Stimulated activated CD8-positive, alpha-beta memory T cell treated with anti-CD3 and anti-CD28 coated beads, Interleukin-4, amount 100 ng/mL, for 48 hours (primary cell): Measurements from ENCODE around the gene GSG1L.

Source experiments
- DNase-seq: peaks from one replicate; pipeline ENCODE4 v3.0.0-alpha.2; 2020

The GSG1L gene

GRCh38 chr16:27781981-27782880, 281.3 kb downstream of the GSG1L start:
- DNase-seq, result no peak

- DNase-seq, result no peak
Observed at GRCh38 chr16:27781195-27781524, 282.4 kb downstream of the GSG1L start.

- DNase-seq, result no peak
Observed at GRCh38 chr16:27780468-27781194, 282.9 kb downstream of the GSG1L start.

GRCh38 chr16:27779641-27780164, 283.8 kb downstream of the GSG1L start:
- no peak for DNase-seq

GRCh38 chr16:27778926-27779570, 284.5 kb downstream of the GSG1L start:
- no peak for DNase-seq

GRCh38 chr16:27778171-27778925, 285.2 kb downstream of the GSG1L start:
- no peak for DNase-seq

GRCh38 chr16:27777527-27777926, 286.0 kb downstream of the GSG1L start:
- no peak for DNase-seq

- no peak for DNase-seq
Observed at GRCh38 chr16:27776556-27777225, 286.8 kb downstream of the GSG1L start.

- DNase-seq, result no peak
Observed at GRCh38 chr16:27775254-27775653, 288.3 kb downstream of the GSG1L start.

GRCh38 chr16:27774779-27775178, 288.7 kb downstream of the GSG1L start:
- DNase-seq, result no peak

GRCh38 chr16:27773344-27773743, 290.2 kb downstream of the GSG1L start:
- DNase-seq, result no peak

GRCh38 chr16:27772093-27772825, 291.3 kb downstream of the GSG1L start:
- DNase-seq, result no peak

GRCh38 chr16:27771201-27771910, 292.2 kb downstream of the GSG1L start:
- no peak for DNase-seq

GRCh38 chr16:27770271-27771196, 293.0 kb downstream of the GSG1L start:
- no peak for DNase-seq

GRCh38 chr16:27769561-27770255, 293.8 kb downstream of the GSG1L start:
- DNase-seq, result no peak

- DNase-seq, result no peak
Observed at GRCh38 chr16:27768651-27769272, 294.8 kb downstream of the GSG1L start.

GRCh38 chr16:27767971-27768591, 295.4 kb downstream of the GSG1L start:
- DNase-seq, result no peak

GRCh38 chr16:27767081-27767480, 296.4 kb downstream of the GSG1L start:
- DNase-seq, result no peak
